ENCODE measurements around the gene PROCR.
"Not testable (repeated sequence)": the region's sequence is repeated elsewhere in the genome, so short reads cannot be mapped to it uniquely, and the experiment has no call there.

The PROCR gene

GRCh38 chr20:35171753-35172433 lies at the start of gene PROCR:
Gene PROCR (plus strand): TSS chr20:35172072. CDS start chr20:35172155, 83 bp downstream.
- no peak for DNase-seq

GRCh38 chr20:35122756-35123405 lies 49.0 kb upstream of the PROCR start:
- DNase-seq: no peak

GRCh38 chr20:35125753-35126152 lies 46.1 kb upstream of the PROCR start:
- DNase-seq: no peak

DNA sequence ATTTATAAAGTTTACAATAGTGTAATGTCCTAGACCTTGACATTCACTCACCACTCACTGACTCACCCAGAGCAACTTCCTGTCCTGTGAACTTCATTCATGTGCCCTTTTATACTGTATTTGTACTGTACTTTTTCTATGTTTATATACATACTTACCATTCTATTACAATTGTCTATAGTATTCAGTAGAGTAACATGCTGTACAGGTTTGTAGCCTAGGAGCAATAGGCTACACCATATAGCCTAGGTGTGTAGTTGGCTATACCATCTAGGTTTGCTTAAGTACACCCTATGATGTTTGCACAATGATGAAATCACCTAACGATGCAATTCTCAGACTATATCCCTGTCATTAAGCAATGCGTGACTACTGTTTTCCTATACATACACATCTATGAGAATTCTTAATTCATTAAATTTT lies 42.2 kb upstream of the PROCR start:
- DNase-seq: no peak

GRCh38 chr20:35131934-35132333 lies 39.9 kb upstream of the PROCR start:
- no peak for DNase-seq

DNA sequence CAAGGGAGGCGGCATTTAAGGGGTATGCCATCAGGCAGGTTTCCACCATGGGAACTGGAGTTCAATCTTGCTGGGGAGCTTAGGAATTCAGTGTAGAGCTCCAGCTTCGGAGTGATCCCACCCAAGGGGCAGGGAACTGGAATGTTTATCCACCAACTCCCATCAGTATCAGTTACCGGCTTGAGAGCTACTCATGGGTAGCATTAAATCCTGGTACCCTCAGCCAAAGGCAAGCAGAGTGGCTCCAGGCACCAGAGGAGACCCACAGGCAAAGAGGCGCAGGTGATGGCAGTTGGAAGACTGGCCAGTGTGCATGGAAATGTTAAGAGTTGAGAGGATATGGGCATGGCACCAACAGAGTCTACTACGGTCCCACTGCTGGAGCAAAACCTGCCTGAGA lies 38.8 kb upstream of the PROCR start:
- no peak for DNase-seq

DNA sequence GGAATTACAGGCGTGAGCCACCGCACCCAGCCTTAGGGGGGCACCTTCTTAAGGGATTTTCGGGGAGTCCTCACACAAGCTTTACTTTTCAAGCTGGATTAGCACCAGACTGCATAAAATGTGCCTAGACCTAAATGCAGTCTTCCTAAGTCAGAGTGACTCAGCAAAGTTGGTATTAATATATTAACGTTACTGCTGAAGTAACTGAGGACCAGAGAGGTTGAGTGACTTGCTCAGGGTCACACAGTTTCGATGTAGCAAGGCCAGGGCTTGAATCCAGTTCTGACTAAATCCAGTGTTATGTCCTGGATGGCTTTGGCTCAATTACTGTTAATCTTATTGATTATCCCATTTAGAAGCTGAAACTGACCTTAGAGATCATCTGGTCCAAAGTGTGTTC lies 38.1 kb upstream of the PROCR start:
- no peak for DNase-seq

- DNase-seq: no peak
Observed at GRCh38 chr20:35134472-35134871, 37.4 kb upstream of the PROCR start.

- no peak for DNase-seq
Observed at GRCh38 chr20:35134880-35135279, 37.0 kb upstream of the PROCR start.

DNA sequence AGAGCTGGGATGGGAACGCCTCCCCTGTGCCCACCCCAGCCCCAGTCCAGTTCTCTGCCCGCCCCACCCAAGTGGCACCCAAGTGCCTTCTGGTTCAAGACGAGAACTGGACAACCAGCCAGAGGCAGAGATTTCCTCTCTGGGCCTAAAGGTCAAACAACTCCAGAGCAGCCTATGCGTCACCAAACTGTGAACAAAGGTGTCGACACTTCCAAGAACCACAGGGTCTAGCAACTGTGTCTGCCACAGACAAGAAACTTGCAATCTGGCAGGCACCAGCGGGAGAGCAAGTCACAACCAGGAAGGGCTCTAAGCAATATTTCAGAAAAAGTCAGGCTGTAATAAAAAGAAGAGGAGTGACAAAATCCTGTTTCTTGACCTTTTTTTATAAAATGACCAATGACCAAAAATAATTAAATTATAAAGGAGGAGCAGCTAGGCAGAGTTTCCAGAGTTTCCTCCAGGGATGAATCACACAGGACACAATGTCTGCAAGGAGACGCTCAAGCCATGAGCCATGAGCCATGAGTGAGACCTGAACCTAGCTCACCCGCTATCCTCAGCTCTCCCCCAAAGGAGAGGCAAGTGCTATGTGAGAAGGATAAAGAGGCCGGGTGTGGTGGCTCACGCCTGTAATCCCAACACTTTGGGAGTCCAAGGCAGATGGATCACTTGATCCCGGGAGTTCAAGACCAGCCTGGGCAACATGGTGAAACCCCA lies 35.8 kb upstream of the PROCR start:
- no peak for DNase-seq

- no peak for DNase-seq
Observed at GRCh38 chr20:35144694-35145093, 27.2 kb upstream of the PROCR start.

DNA sequence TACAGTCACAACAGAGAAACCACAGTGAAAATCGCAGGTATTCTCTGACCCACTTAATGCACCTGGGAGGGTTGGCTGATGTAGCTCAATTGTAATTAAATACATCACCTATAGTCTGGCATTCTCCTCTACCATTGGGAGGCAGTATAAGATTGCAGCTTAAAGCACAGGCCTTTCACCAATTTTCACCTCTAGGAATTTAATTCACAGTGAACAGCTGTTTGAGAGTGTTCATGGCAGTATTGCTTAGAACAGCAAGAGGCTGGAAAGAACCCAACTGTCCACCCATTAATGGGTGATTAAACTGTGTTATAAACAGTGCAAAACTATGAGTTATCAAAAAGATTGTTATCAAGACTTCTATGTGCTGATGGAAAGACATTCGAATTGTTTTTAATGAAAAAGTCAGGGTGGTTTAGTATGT lies 26.7 kb upstream of the PROCR start:
- peak; percentile 19 for DNase-seq

GRCh38 chr20:35146299-35146919 lies 25.5 kb upstream of the PROCR start:
- no peak for DNase-seq

- peak; percentile 91 for DNase-seq
Observed at GRCh38 chr20:35146920-35147574, 24.8 kb upstream of the PROCR start, which contains the start of gene EDEM2. Gene EDEM2 (minus strand): TSS chr20:35147336. CDS start chr20:35147258, 78 bp downstream.

- DNase-seq: not testable (repeated sequence)
Observed at GRCh38 chr20:35147575-35148071, 24.2 kb upstream of the PROCR start.

GRCh38 chr20:35150846-35151579 lies 20.9 kb upstream of the PROCR start:
- DNase-seq: no peak

DNA sequence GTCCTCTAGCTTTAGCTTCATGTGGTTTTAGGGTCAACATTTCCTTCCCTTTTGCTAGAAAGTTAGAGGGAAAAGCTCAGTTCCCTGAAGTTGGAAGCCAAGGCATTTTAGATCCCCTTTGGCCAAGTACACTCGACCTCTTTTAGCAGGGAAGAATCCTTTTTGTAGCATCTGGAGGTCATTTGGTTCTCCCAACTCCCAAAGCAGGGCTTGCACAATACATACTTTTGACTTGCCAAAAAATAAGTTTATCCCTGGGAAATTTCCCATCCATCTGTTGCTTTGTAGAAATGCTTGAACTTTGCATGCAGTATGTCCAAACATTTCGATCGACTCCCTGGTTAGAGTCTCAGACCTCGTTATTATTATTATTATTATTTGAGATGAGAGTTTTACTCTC lies 20.1 kb upstream of the PROCR start:
- no peak for DNase-seq

- DNase-seq: no peak
Observed at GRCh38 chr20:35155936-35156335, 15.9 kb upstream of the PROCR start.

GRCh38 chr20:35156978-35157377 lies 14.9 kb upstream of the PROCR start:
- DNase-seq: no peak

GRCh38 chr20:35160341-35160740 lies 11.5 kb upstream of the PROCR start:
- DNase-seq: not testable (repeated sequence)

GRCh38 chr20:35164531-35164930 lies 7.3 kb upstream of the PROCR start:
- not testable (repeated sequence) for DNase-seq

Measured in activated gamma-delta T cell treated with Interleukin-2 at 50 U/mL for 16 hours (primary cell).